PFSK-1 (cell line): Measurements from ENCODE around the gene IFI16.

ENCODE experiments used
- FOXP2 ChIP-seq: optimal IDR thresholded peaks from 2 replicates; pipeline ENCODE3; 2011; ENCODE audit warnings: borderline replicate concordance, control low read depth, inconsistent platforms; ENCODE audit not compliant: insufficient read depth; ENCODE audit errors: extremely low read length, extremely low read depth
- POLR2AphosphoS5 ChIP-seq: IDR thresholded peaks from 2 replicates; pipeline ENCODE4 v1.6.1; 2012; ENCODE audit warnings: low read depth, mild to moderate bottlenecking, control low read depth, low read length, moderate library complexity
- REST ChIP-seq, 2 experiments: IDR thresholded peaks; 2 replicates each; pipeline versions ENCODE4 v1.6.1 to v1.8.0; 2011 to 2012; ENCODE audit warnings: low read depth in 2 of 2, low read length in 2 of 2, control low read depth in 1 of 2, inconsistent platforms in 1 of 2, mild to moderate bottlenecking in 1 of 2, moderate library complexity in 1 of 2; ENCODE audit not compliant: insufficient read depth in 1 of 2
- SIN3A ChIP-seq: IDR thresholded peaks from 2 replicates; pipeline ENCODE4 v1.6.1; 2012; ENCODE audit warnings: mild to moderate bottlenecking, low read length, moderate library complexity, borderline replicate concordance; ENCODE audit not compliant: insufficient read depth
- TAF1 ChIP-seq: IDR thresholded peaks from 2 replicates; pipeline ENCODE4 v1.6.1; 2012; ENCODE audit warnings: low read length, control low read depth, borderline replicate concordance; ENCODE audit not compliant: insufficient read depth

- TF ChIP-seq REST (IDR thresholded peaks at IDR 0.05; ENCODE audit: insufficient read depth in 1 of 2, low read depth in 2 of 2, low read length in 2 of 2), result no peak
- TF ChIP-seq POLR2AphosphoS5, result no peak
- no peak for TF ChIP-seq SIN3A
- no peak for TF ChIP-seq TAF1
- TF ChIP-seq FOXP2, result no peak
Measured at GRCh38 chr1:159065106-159065505, 55.4 kb downstream of the IFI16 start.
